HEK293 (cell line): ENCODE results near the gene NUP210.

Experiments used
- CTCF ChIA-PET: fragments of 350-600 bp; formaldehyde crosslinking; extraction: SDS; loops from one replicate; lab custom pipeline; 2021; ENCODE audit warnings: antibody characterized with exemption; lab: Yijun Ruan, JAX
- POLR2A ChIA-PET: fragments of 300-600 bp; formaldehyde crosslinking; extraction: SDS; loops from one replicate; lab custom pipeline; 2020; ENCODE audit warnings: antibody characterized with exemption, inconsistent platforms; lab: Yijun Ruan, JAX
- H3K27ac ChIP-seq: fragments of 200-500 bp; sonication (Bioruptor generic); 2 replicates; pipeline ENCODE4 v1.5.1; 2014; ENCODE audit warnings: low read depth, low read length, control low read depth, inconsistent platforms; ENCODE audit errors: extremely low read depth
- H3K36me3 ChIP-seq, 2 experiments: fragments of 200-500 bp in 1 of 2; sonication (Bioruptor generic) in 1 of 2; 1 replicate in 1 of 2; 2 replicates in 1 of 2; pipeline ENCODE4 v1.5.1; 2014 to 2017; ENCODE audit warnings: inconsistent platforms in 2 of 2, low read length in 2 of 2; ENCODE audit not compliant: control insufficient read depth in 2 of 2, insufficient read depth in 1 of 2
- H3K4me1 ChIP-seq: fragments of 200-500 bp; sonication (Bioruptor generic); 2 replicates; pipeline ENCODE4 v1.5.1; 2014; ENCODE audit warnings: mild to moderate bottlenecking, low read length, inconsistent platforms; ENCODE audit not compliant: control insufficient read depth, insufficient read depth
- H3K4me3 ChIP-seq: 2 replicates; pipeline ENCODE4 v1.5.1; 2011; ENCODE audit warnings: low read depth, mild to moderate bottlenecking, control low read depth, low read length, moderate library complexity
- H3K9me3 ChIP-seq: fragments of 200-500 bp; sonication (Bioruptor generic); 2 replicates; pipeline ENCODE4 v1.5.1; 2014; ENCODE audit warnings: low read depth, low read length, inconsistent platforms; ENCODE audit not compliant: control insufficient read depth, insufficient read depth
- GLI2 ChIP-seq: fragments of 450-650 bp; formaldehyde crosslinking; IDR thresholded peaks from 2 replicates; pipeline ENCODE4; 2017; ENCODE audit warnings: missing biosample characterization, missing genetic modification characterization, low read depth, borderline replicate concordance
- GLIS1 ChIP-seq: fragments of 450-650 bp; formaldehyde crosslinking; IDR thresholded peaks from 2 replicates; pipeline ENCODE4 v1.5.1; 2016; ENCODE audit warnings: missing biosample characterization, missing genetic modification characterization
- MYNN ChIP-seq: fragments of 450-650 bp; formaldehyde crosslinking; IDR thresholded peaks from 2 replicates; pipeline ENCODE4 v1.5.1; 2016; ENCODE audit warnings: missing biosample characterization, missing genetic modification characterization, borderline replicate concordance
- PRDM2 ChIP-seq: fragments of 450-650 bp; formaldehyde crosslinking; IDR thresholded peaks from 2 replicates; pipeline ENCODE4 v1.5.1; 2016; ENCODE audit warnings: missing biosample characterization, missing genetic modification characterization, borderline replicate concordance
- ZBTB48 ChIP-seq: fragments of 450-650 bp; formaldehyde crosslinking; IDR thresholded peaks from 2 replicates; pipeline ENCODE4 v1.5.1; 2016; ENCODE audit warnings: missing biosample characterization, missing genetic modification characterization
- ZIC2 ChIP-seq: fragments of 450-650 bp; formaldehyde crosslinking; IDR thresholded peaks from 2 replicates; pipeline ENCODE4 v1.5.1; 2016; ENCODE audit warnings: missing biosample characterization, missing genetic modification characterization
- ZNF132 ChIP-seq: fragments of 450-650 bp; formaldehyde crosslinking; IDR thresholded peaks from 2 replicates; pipeline ENCODE4 v1.5.1; 2017; ENCODE audit warnings: missing biosample characterization, missing genetic modification characterization, borderline replicate concordance
- ZNF2 ChIP-seq: fragments of 450-650 bp; formaldehyde crosslinking; IDR thresholded peaks from 2 replicates; pipeline ENCODE4 v1.5.1; 2016; ENCODE audit warnings: missing biosample characterization, missing genetic modification characterization
- ZNF223 ChIP-seq: fragments of 450-650 bp; formaldehyde crosslinking; IDR thresholded peaks from 2 replicates; pipeline ENCODE4 v1.5.1; 2016; ENCODE audit warnings: missing biosample characterization, missing genetic modification characterization
- ZNF266 ChIP-seq: fragments of 450-650 bp; formaldehyde crosslinking; IDR thresholded peaks from 2 replicates; pipeline ENCODE4 v1.5.1; 2016; ENCODE audit warnings: missing biosample characterization, missing genetic modification characterization, low read depth
- ZNF280D ChIP-seq: fragments of 450-650 bp; formaldehyde crosslinking; IDR thresholded peaks from 2 replicates; pipeline ENCODE4 v1.5.1; 2016; ENCODE audit warnings: missing biosample characterization, missing genetic modification characterization
- ZNF354C ChIP-seq: fragments of 450-650 bp; formaldehyde crosslinking; IDR thresholded peaks from 2 replicates; pipeline ENCODE4 v1.5.1; 2016; ENCODE audit warnings: missing biosample characterization, missing genetic modification characterization, low read depth, borderline replicate concordance
- ZNF549 ChIP-seq: fragments of 450-650 bp; IDR thresholded peaks from 2 replicates; pipeline ENCODE4 v1.5.1; 2018; ENCODE audit warnings: missing biosample characterization, missing genetic modification characterization, mild to moderate bottlenecking, inconsistent platforms, moderate library complexity
- ZNF561 ChIP-seq: fragments of 450-650 bp; IDR thresholded peaks from 2 replicates; pipeline ENCODE4 v1.5.1; 2018; ENCODE audit warnings: missing biosample characterization, missing genetic modification characterization, borderline replicate concordance
- ZNF664 ChIP-seq: fragments of 450-650 bp; formaldehyde crosslinking; IDR thresholded peaks from 2 replicates; pipeline ENCODE4 v1.5.1; 2016; ENCODE audit warnings: missing biosample characterization, missing genetic modification characterization
- ZNF701 ChIP-seq: fragments of 450-650 bp; formaldehyde crosslinking; IDR thresholded peaks from 2 replicates; pipeline ENCODE4 v1.5.1; 2016; ENCODE audit warnings: missing biosample characterization, missing genetic modification characterization

Gene NUP210

GRCh38 chr3:13301286-13301987, 118.7 kb downstream of the NUP210 start (continued):
- TF ChIP-seq PRDM2 (tag by site-specific recombination) (no peak), ZNF280D (tag by site-specific recombination) (no peak), GLI2 (tag by site-specific recombination) (no peak), GLIS1 (no peak), ZNF354C (tag by site-specific recombination) (no peak)

- Histone ChIP-seq H3K36me3 (no peaks in the 10 kb centered on the region), H3K4me1 (0 out of 2 replicates have a peak, but pooled peaks cover 5% of the 10 kb centered on the region), H3K4me3 (no peak overlapping the region), H3K9me3 (no peaks in the 10 kb centered on the region), H3K27ac (no peak overlapping the region)
- ChIA-PET POLR2A (no interaction called here), CTCF (no interaction called here)
- TF ChIP-seq ZNF2 = no peak
- TF ChIP-seq ZNF664 = peak; percentile 60; the same call in 1 of the 2 replicates
- no peak for TF ChIP-seq ZNF701 (tag by site-specific recombination)
Measured at GRCh38 chr3:13300546-13301285, 119.4 kb downstream of the NUP210 start.

GRCh38 chr3:13299531-13300155, 120.5 kb downstream of the NUP210 start:
- no peak for TF ChIP-seq ZNF132 (tag by site-specific recombination)
- TF ChIP-seq ZNF549 (tag by site-specific recombination) = no peak
- no peak for TF ChIP-seq ZNF561 (tag by site-specific recombination)
- TF ChIP-seq ZNF223 (tag by site-specific recombination) = no peak
- peak; percentile 93 for TF ChIP-seq ZNF266 (tag by site-specific recombination)
- peak; percentile 78 for TF ChIP-seq ZIC2 (tag by site-specific recombination)
- no peak for TF ChIP-seq MYNN
- TF ChIP-seq ZBTB48 = no peak
- ChIA-PET POLR2A (no interaction called here), CTCF (no interaction called here)

More at GRCh38 chr3:13299531-13300155, 120.5 kb downstream of the NUP210 start:
- H3K4me3 ChIP-seq = no peak overlapping the region
- no peak overlapping the region for H3K27ac ChIP-seq
- 0 out of 2 replicates have a peak, but pooled peaks cover 5% of the 10 kb centered on the region for H3K4me1 ChIP-seq
- no peaks in the 10 kb centered on the region for H3K9me3 ChIP-seq
- no peaks in the 10 kb centered on the region for H3K36me3 ChIP-seq
